Panc1 (cell line): ENCODE results near the gene PIAS3. TPM values are rescaled to one million over a fixed set of nuclear protein-coding genes. Genes with fewer than 3 reads are reported as not detected.

Source experiments
- ATAC-seq: fragments of 200-7000 bp; cut with Tn5 transposase; 2 replicates; pipeline ENCODE4 v1.9.1; 2020; ENCODE audit warnings: mild to moderate bottlenecking, moderate library complexity
- BruUV-seq: library from RNA; stranded (reverse); fragments of 400-500 nt; replicated peaks from 2 replicates; lab custom pipeline; 2021; lab: Mats Ljungman, UMichigan
- CTCF ChIA-PET: fragments of 300-600 bp; sonication (Branson Sonifier 250); formaldehyde crosslinking; loops from one replicate; lab custom pipeline; 2022; ENCODE audit warnings: antibody characterized with exemption; lab: Charles Lee
- POLR2A ChIA-PET: fragments of 300-600 bp; sonication (Branson Sonifier 250); formaldehyde crosslinking; loops from one replicate; lab custom pipeline; 2022; ENCODE audit warnings: antibody characterized with exemption; lab: Charles Lee
- DNase-seq: peaks from one replicate; pipeline ENCODE4 v3.0.0-alpha.2; 2010; ENCODE audit warnings: low read depth, low spot score
- H3K27ac ChIP-seq: 2 replicates; pipeline ENCODE4 v1.5.1; 2011; ENCODE audit warnings: mild to moderate bottlenecking, low read length, inconsistent platforms
- H3K27me3 ChIP-seq: fragments of 200-500 bp; sonication (Bioruptor generic); 2 replicates; pipeline ENCODE4 v1.6.0; 2014; ENCODE audit warnings: low read length, inconsistent platforms; ENCODE audit not compliant: control insufficient read depth, insufficient read depth
- H3K36me3 ChIP-seq: fragments of 200-500 bp; sonication (Bioruptor generic); 2 replicates; pipeline ENCODE4 v1.5.1; 2014; ENCODE audit warnings: inconsistent platforms, mild to moderate bottlenecking, low read length, moderate library complexity; ENCODE audit not compliant: control insufficient read depth, insufficient read depth
- H3K4me1 ChIP-seq: 2 replicates; pipeline ENCODE4 v1.5.1; 2011; ENCODE audit warnings: inconsistent platforms, mild to moderate bottlenecking, low read length, moderate library complexity; ENCODE audit not compliant: control insufficient read depth, insufficient read depth
- H3K4me3 ChIP-seq, 2 experiments: 2 replicates each; pipeline ENCODE4 v1.5.1; 2011 to 2012; ENCODE audit warnings: low read depth in 2 of 2, low read length in 2 of 2, mild to moderate bottlenecking in 2 of 2, inconsistent platforms in 1 of 2, moderate library complexity in 1 of 2
- H3K9me3 ChIP-seq: fragments of 200-500 bp; sonication (Bioruptor generic); 2 replicates; pipeline ENCODE4 v1.5.1; 2014; ENCODE audit warnings: low read depth, mild to moderate bottlenecking, inconsistent platforms, low read length, moderate library complexity; ENCODE audit not compliant: control insufficient read depth, insufficient read depth
- CTCF ChIP-seq: fragments of 450-650 bp; IDR thresholded peaks from 2 replicates; pipeline ENCODE4 v1.5.1; 2017; ENCODE audit warnings: mild to moderate bottlenecking
- POLR2AphosphoS5 ChIP-seq: IDR thresholded peaks from 2 replicates; pipeline ENCODE4 v1.6.1; 2012; ENCODE audit warnings: mild to moderate bottlenecking, low read depth, low read length, moderate library complexity
- REST ChIP-seq, 2 experiments: IDR thresholded peaks; 2 replicates each; pipeline ENCODE4 v1.6.1; 2011 to 2012; ENCODE audit warnings: low read depth in 2 of 2, control low read depth in 1 of 2, low read length in 1 of 2, mild to moderate bottlenecking in 1 of 2, moderate library complexity in 1 of 2; ENCODE audit not compliant: insufficient read depth in 1 of 2
- in situ Hi-C: cut with HindIII; loops from 2 replicates; pipeline ENCODE4 v1.10.0; 2016; ENCODE audit warnings: low sequenced_read_pairs, low pct_unique_long_range_greater_than_20kb
- intact Hi-C: fragments of 100-400 bp; cut with micrococcal nuclease; formaldehyde crosslinking; loops from one replicate; pipeline ENCODE4 v1.10.0; 2022; ENCODE audit not compliant: unreplicated experiment
- total RNA-seq: library from RNA; stranded (reverse); gene quantifications from one replicate; pipeline ENCODE4 v1.2.1, GENCODE V29; 2021; ENCODE audit not compliant: unreplicated experiment

Gene PIAS3
- total RNA-seq, 1 experiment from 2014 or later: 68.1 TPM

- CTCF ChIA-PET: no interaction called here
- DNase-seq (no peak), ATAC-seq (no peak)
- Histone ChIP-seq H3K36me3 (peaks cover 17% of the 10 kb centered on the region; the same call in 1 of the 2 replicates), H3K27ac (no peak overlapping the region), H3K27me3 (no peaks in the 10 kb centered on the region), H3K4me3 (no peak overlapping the region), H3K9me3 (no peaks in the 10 kb centered on the region), H3K4me1 (peaks cover 14% of the 10 kb centered on the region)
- intact Hi-C loops: loop anchor here (10.0 kb wide), 1 partner anchor 59 kb away; the partner anchor contains the start of genes ITGA10 and PEX11B
- in situ Hi-C loops: no loop called here
- POLR2A ChIA-PET: no interaction called here
- no TSS peak for BruUV-seq
- peak; percentile 61; the same call in 1 of the 2 replicates for TF ChIP-seq CTCF
- TF ChIP-seq POLR2AphosphoS5: no peak
Measured at GRCh38 chr1:145855426-145855948, 3.4 kb downstream of the PIAS3 start.

GRCh38 chr1:145849356-145850160 lies 9.3 kb downstream of the PIAS3 start:
- intact Hi-C loops: loop anchor here (5.0 to 10.0 kb wide), 2 partner anchors 65 to 163 kb away; partner anchors contain the start of genes ITGA10 and PEX11B
- H3K9me3 ChIP-seq: no peaks in the 10 kb centered on the region

More at GRCh38 chr1:145849356-145850160, 9.3 kb downstream of the PIAS3 start:
- no peak overlapping the region for H3K27ac ChIP-seq
- DNase-seq (no peak), ATAC-seq (no peak)
- 0 out of 2 replicates have a peak, but pooled peaks cover 4% of the 10 kb centered on the region for H3K4me1 ChIP-seq
- no peaks in the 10 kb centered on the region for H3K27me3 ChIP-seq
- H3K4me3 ChIP-seq: no peak overlapping the region
- POLR2A ChIA-PET: no interaction called here
- H3K36me3 ChIP-seq: peaks cover 8% of the 10 kb centered on the region; the same call in 1 of the 2 replicates
- BruUV-seq: no TSS peak
- in situ Hi-C loops: no loop called here
- CTCF ChIA-PET: interaction anchor here (1.2 to 1.5 kb wide), 2 partner anchors 10 to 42 kb away, joined by 3 to 4 read pairs; partner anchors contain the start of gene PIAS3
- TF ChIP-seq REST (IDR thresholded peaks at IDR 0.05; ENCODE audit: insufficient read depth in 1 of 2, low read depth in 2 of 2, low read length in 1 of 2): no peak
- peak; percentile 82 for TF ChIP-seq CTCF
